GM21717 (cell line): Measurements from ENCODE around the gene FEV.

Experiments
- ATAC-seq: cut with Tn5 transposase; IDR thresholded peaks from one replicate; pipeline ENCODE4 v1.9.1; 2021; ENCODE audit warnings: mild to moderate bottlenecking, moderate library complexity; ENCODE audit not compliant: unreplicated experiment

FEV gene

GRCh38 chr2:218993345-218994315 lies 8.6 kb upstream of the FEV start, which contains the start of gene CRYBA2:
CRYBA2 (minus strand) TSS chr2:218993422; CDS start chr2:218993176, 246 bp downstream.
- no peak for ATAC-seq

GRCh38 chr2:218992703-218993344 lies 7.8 kb upstream of the FEV start:
- no peak for ATAC-seq

GRCh38 chr2:218992196-218992595 lies 7.2 kb upstream of the FEV start:
- no peak for ATAC-seq

- ATAC-seq = no peak
Observed at GRCh38 chr2:218991674-218992168, 6.7 kb upstream of the FEV start.

- no peak for ATAC-seq
Observed at GRCh38 chr2:218990612-218991011, 5.6 kb upstream of the FEV start.

GRCh38 chr2:218990052-218990451 lies 5.1 kb upstream of the FEV start:
- ATAC-seq = no peak

- no peak for ATAC-seq
Observed at GRCh38 chr2:218988650-218989049, 3.7 kb upstream of the FEV start.

GRCh38 chr2:218988164-218988563 lies 3.2 kb upstream of the FEV start:
- no peak for ATAC-seq

- no peak for ATAC-seq
Observed at GRCh38 chr2:218986148-218986761, 1.3 kb upstream of the FEV start.

GRCh38 chr2:218985325-218986091 lies 524 bp upstream of the FEV start:
- no peak for ATAC-seq

GRCh38 chr2:218984239-218985020 lies 554 bp downstream of the FEV start:
- no peak for ATAC-seq

- ATAC-seq = no peak
Observed at GRCh38 chr2:218983934-218984238, 1.1 kb downstream of the FEV start.

- no peak for ATAC-seq
Observed at GRCh38 chr2:218983263-218983933, 1.6 kb downstream of the FEV start.

GRCh38 chr2:218982586-218983262 lies 2.3 kb downstream of the FEV start:
- ATAC-seq = no peak

- no peak for ATAC-seq
Observed at GRCh38 chr2:218981881-218982585, 3.0 kb downstream of the FEV start.

GRCh38 chr2:218981390-218981880 lies 3.5 kb downstream of the FEV start:
- no peak for ATAC-seq

GRCh38 chr2:218980735-218981389 lies 4.1 kb downstream of the FEV start:
- ATAC-seq = no peak
